ENCODE data around the gene SEMA3G. TPM values are rescaled to one million over a fixed set of nuclear protein-coding genes. Genes with fewer than 3 reads are reported as not detected.

Gene SEMA3G
- total and polyA plus RNA-seq, 2 experiments from 2014 or later, result 0.47 to 2.5 TPM

DNA sequence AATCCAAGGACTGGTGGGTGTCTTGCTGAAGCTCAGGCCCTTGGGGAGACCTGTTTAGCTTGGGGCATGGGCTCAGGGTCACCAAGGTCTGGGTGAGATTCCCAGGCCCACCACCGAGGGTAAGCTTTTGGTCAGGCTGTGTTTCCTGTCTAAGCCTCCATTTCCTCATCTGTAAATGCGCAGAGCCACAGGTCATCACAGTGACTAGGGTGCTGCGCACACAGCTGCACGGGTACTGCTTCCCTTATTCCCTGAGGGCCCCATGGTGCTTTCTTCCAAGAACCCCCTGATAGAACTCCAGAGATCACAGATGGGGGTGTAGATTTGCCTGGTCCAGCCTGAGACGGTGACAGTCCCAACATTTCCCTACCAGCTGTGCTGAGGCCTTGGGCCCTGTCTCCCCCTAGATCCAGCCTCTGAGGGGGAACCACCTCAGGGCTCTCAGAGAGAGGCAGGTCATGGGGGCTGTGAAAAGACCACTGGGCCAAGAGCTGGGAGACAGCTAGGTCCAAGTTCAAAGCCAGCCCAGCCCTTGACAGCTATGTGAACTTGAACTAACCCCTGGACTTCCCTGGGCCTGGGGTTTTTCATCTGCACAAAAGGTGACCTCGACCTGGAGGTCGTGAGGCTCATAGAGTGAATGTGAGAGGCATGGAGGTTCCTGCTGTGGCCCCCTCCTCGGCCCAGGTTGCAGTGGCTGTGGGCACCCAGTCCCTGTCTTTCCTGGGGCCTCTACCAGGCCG is 60.7 kb downstream of the SEMA3G start:
- no peaks in the 10 kb centered on the region for H3K9me2 ChIP-seq (ENCODE audit: insufficient read depth)
- H3K79me2 ChIP-seq (replicated peaks; ENCODE audit: insufficient read depth), result no peaks in the 10 kb centered on the region
- no peak overlapping the region for H3K4me3 ChIP-seq
- H3K9me3 Mint-ChIP-seq, result no peaks in the 10 kb centered on the region
- H3K27ac ChIP-seq (ENCODE audit: low read depth), result no peak overlapping the region
- TF ChIP-seq JUNB (IDR thresholded peaks at IDR 0.05; ENCODE audit: unreplicated experiment), result no peak
- TF ChIP-seq POLR2AphosphoS5 (IDR thresholded peaks at IDR 0.05; ENCODE audit: low read depth), result no peak
- TF ChIP-seq, protein P1, sequence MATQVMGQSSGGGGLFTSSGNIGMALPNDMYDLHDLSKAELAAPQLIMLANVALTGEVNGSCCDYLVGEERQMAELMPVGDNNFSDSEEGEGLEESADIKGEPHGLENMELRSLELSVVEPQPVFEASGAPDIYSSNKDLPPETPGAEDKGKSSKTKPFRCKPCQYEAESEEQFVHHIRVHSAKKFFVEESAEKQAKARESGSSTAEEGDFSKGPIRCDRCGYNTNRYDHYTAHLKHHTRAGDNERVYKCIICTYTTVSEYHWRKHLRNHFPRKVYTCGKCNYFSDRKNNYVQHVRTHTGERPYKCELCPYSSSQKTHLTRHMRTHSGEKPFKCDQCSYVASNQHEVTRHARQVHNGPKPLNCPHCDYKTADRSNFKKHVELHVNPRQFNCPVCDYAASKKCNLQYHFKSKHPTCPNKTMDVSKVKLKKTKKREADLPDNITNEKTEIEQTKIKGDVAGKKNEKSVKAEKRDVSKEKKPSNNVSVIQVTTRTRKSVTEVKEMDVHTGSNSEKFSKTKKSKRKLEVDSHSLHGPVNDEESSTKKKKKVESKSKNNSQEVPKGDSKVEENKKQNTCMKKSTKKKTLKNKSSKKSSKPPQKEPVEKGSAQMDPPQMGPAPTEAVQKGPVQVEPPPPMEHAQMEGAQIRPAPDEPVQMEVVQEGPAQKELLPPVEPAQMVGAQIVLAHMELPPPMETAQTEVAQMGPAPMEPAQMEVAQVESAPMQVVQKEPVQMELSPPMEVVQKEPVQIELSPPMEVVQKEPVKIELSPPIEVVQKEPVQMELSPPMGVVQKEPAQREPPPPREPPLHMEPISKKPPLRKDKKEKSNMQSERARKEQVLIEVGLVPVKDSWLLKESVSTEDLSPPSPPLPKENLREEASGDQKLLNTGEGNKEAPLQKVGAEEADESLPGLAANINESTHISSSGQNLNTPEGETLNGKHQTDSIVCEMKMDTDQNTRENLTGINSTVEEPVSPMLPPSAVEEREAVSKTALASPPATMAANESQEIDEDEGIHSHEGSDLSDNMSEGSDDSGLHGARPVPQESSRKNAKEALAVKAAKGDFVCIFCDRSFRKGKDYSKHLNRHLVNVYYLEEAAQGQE (IDR thresholded peaks at IDR 0.05; ENCODE audit: unreplicated experiment), result no peak
- TF ChIP-seq, protein P2, sequence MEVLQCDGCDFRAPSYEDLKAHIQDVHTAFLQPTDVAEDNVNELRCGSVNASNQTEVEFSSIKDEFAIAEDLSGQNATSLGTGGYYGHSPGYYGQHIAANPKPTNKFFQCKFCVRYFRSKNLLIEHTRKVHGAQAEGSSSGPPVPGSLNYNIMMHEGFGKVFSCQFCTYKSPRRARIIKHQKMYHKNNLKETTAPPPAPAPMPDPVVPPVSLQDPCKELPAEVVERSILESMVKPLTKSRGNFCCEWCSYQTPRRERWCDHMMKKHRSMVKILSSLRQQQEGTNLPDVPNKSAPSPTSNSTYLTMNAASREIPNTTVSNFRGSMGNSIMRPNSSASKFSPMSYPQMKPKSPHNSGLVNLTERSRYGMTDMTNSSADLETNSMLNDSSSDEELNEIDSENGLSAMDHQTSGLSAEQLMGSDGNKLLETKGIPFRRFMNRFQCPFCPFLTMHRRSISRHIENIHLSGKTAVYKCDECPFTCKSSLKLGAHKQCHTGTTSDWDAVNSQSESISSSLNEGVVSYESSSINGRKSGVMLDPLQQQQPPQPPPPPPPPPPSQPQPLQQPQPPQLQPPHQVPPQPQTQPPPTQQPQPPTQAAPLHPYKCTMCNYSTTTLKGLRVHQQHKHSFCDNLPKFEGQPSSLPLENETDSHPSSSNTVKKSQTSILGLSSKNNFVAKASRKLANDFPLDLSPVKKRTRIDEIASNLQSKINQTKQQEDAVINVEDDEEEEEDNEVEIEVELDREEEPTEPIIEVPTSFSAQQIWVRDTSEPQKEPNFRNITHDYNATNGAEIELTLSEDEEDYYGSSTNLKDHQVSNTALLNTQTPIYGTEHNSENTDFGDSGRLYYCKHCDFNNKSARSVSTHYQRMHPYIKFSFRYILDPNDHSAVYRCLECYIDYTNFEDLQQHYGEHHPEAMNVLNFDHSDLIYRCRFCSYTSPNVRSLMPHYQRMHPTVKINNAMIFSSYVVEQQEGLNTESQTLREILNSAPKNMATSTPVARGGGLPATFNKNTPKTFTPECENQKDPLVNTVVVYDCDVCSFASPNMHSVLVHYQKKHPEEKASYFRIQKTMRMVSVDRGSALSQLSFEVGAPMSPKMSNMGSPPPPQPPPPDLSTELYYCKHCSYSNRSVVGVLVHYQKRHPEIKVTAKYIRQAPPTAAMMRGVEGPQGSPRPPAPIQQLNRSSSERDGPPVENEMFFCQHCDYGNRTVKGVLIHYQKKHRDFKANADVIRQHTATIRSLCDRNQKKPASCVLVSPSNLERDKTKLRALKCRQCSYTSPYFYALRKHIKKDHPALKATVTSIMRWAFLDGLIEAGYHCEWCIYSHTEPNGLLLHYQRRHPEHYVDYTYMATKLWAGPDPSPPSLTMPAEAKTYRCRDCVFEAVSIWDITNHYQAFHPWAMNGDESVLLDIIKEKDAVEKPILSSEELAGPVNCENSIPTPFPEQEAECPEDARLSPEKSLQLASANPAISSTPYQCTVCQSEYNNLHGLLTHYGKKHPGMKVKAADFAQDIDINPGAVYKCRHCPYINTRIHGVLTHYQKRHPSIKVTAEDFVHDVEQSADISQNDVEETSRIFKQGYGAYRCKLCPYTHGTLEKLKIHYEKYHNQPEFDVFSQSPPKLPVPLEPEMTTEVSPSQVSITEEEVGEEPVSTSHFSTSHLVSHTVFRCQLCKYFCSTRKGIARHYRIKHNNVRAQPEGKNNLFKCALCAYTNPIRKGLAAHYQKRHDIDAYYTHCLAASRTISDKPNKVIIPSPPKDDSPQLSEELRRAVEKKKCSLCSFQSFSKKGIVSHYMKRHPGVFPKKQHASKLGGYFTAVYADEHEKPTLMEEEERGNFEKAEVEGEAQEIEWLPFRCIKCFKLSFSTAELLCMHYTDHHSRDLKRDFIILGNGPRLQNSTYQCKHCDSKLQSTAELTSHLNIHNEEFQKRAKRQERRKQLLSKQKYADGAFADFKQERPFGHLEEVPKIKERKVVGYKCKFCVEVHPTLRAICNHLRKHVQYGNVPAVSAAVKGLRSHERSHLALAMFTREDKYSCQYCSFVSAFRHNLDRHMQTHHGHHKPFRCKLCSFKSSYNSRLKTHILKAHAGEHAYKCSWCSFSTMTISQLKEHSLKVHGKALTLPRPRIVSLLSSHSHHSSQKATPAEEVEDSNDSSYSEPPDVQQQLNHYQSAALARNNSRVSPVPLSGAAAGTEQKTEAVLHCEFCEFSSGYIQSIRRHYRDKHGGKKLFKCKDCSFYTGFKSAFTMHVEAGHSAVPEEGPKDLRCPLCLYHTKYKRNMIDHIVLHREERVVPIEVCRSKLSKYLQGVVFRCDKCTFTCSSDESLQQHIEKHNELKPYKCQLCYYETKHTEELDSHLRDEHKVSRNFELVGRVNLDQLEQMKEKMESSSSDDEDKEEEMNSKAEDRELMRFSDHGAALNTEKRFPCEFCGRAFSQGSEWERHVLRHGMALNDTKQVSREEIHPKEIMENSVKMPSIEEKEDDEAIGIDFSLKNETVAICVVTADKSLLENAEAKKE (CRISPR knock-in tag; IDR thresholded peaks at IDR 0.05), result no peak
- H3K27ac Mint-ChIP-seq, result no peak overlapping the region
- H3K36me3 ChIP-seq (ENCODE audit: insufficient read depth), result no peaks in the 10 kb centered on the region
- no peak overlapping the region for H3K4me2 ChIP-seq
- no peaks in the 10 kb centered on the region for H3K27me3 ChIP-seq (ENCODE audit: insufficient read depth)
- no peaks in the 10 kb centered on the region for H3K36me3 Mint-ChIP-seq (ENCODE audit: low read depth)
- peaks cover 3% of the 10 kb centered on the region; the same call in 1 of the 2 replicates for H3K4me1 ChIP-seq (ENCODE audit: insufficient read depth)
- H3K27me3 Mint-ChIP-seq (ENCODE audit: insufficient read depth, low read depth, poor library complexity), result peaks cover 3% of the 10 kb centered on the region
- peaks cover 9% of the 10 kb centered on the region for H3K4me1 Mint-ChIP-seq
- H4K20me1 ChIP-seq (replicated peaks; ENCODE audit: insufficient read depth), result no peaks in the 10 kb centered on the region
- H2AFZ ChIP-seq, result no peak overlapping the region
- H3K4me3 Mint-ChIP-seq, result no peak overlapping the region
- DNase-seq (ENCODE audit: low spot score), result no peak
- no peak for ATAC-seq
- H3F3A ChIP-seq (replicated peaks; ENCODE audit: low read depth), result 0 out of 2 replicates have a peak, but pooled peaks cover 2% of the 10 kb centered on the region

Data from GM23338 (cell line).